ENCODE measurements around the gene SEL1L3.

The SEL1L3 gene

DNA sequence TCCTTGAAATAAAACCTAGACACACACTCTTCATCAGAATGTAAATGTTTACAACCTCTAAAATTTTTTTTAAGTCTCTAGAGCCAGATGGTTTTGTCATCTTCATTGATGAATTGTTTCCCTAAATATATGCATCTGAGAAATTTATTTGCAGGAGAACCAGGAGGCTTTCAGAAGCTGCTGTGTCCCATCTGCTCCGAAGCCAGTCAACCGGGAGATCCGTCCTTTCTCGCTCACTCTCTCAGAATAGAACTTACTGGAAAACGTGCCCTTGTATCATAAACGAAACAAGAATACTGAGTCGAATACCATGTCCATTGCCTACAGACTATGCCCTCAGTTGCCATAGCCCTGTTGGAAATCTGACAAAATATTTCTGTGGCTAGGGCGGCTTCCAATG, 103.7 kb downstream of the SEL1L3 start:
- no peak for DNase-seq (ENCODE audit: insufficient read length, low spot score)
- FAIRE-seq, result no peak

DNA sequence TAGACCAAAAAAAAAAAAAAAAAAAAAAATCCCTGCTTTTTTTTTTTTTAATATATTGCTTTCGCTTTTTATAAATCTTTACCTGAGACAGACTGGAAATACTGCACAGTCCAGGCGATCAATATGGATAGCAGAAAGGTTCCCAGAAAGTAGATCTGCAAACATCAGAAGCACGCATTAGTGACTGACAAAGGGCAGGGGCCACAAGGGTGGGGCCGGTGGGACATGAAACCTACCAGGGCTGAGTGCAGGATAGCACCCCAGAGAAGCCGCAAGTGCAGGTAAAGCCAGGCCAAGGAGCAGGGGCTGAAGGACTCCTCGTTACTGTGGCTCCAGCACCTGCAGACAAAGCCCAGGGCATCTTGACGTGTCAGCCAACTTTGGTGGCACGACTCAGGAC, 105.3 kb downstream of the SEL1L3 start:
- FAIRE-seq (no peak), DNase-seq (ENCODE audit: insufficient read length, low spot score) (no peak)

DNA sequence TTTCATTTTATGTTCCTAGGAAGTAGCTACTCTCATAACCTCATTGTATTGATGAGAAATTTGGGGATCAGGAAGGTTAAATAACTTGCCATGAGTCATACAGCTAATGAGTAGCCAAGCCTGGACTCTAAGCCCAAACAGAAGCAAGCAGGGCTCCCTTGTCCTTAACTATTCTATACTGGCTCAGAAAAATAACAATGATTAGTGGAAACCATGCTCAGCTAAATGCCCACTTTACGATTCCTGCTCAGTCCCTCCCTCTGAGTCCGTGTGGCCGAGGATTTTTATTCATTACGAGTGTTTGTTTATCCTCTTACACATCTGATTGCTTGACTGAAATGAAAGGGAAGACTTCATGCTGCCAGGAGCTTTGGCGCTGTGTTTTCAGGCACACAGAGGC, 106.3 kb downstream of the SEL1L3 start:
- no peak for FAIRE-seq
- no peak for DNase-seq (ENCODE audit: insufficient read length, low spot score)

DNA sequence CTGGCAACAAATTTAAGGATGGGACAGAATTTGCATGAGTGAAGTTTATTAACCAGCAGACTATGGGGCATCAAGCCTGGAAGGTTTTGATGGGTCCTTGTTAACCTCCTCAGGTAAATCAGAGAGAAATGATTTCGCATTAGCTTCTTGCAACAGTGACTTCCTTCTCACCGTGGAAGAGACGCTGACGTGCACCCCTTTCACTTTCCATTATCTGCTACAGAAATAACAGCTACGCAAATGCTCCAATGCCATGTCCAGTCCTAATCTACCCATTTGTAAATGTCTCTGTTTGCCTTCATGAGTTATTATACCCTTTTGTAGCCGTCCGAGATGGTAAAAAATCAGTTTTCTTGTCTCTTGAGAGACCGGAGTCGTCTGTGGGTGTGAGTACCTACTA, 106.9 kb downstream of the SEL1L3 start:
- FAIRE-seq (no peak), DNase-seq (ENCODE audit: insufficient read length, low spot score) (no peak)

DNA sequence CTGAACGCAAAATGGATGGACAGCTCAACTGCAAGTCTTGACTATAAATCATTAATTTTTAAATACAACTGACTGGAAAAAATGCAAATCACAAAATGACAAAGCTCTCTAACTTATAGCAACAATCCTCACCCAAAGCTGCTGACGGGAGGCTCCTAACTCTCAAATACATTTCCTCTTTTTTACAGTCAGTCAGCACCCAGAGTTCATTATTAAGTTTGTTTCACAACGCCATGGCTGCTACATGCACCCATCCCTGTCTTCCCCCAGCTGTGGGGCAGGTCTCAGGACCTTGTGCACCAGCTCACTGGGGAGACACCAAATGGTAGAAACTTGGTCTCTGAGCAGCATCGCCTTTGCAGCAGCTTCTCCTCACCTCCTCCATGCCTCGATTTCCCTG, 109.5 kb downstream of the SEL1L3 start:
- DNase-seq (ENCODE audit: insufficient read length, low spot score) (no peak), FAIRE-seq (no peak)

DNA sequence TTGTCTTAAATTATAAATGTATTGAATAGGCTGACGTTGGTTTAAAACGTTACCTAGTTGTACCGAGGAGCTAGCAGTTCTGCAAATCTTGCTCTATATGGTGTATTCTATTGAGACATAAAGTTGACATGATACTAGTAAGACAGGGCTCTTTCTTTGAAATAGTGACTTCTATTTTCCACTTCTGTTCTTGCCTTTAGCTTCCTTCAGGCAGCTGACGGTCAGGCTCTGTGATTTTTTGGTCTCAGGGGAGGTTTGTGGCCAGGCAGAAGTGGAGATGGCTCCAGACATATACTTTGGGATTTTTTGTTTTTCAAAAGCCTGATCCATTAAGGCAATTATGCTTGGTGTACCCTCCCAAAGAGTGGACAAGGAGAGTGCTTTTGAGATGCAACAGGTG, 111.9 kb downstream of the SEL1L3 start:
- DNase-seq (ENCODE audit: insufficient read length, low spot score), result no peak
- no peak for FAIRE-seq

DNA sequence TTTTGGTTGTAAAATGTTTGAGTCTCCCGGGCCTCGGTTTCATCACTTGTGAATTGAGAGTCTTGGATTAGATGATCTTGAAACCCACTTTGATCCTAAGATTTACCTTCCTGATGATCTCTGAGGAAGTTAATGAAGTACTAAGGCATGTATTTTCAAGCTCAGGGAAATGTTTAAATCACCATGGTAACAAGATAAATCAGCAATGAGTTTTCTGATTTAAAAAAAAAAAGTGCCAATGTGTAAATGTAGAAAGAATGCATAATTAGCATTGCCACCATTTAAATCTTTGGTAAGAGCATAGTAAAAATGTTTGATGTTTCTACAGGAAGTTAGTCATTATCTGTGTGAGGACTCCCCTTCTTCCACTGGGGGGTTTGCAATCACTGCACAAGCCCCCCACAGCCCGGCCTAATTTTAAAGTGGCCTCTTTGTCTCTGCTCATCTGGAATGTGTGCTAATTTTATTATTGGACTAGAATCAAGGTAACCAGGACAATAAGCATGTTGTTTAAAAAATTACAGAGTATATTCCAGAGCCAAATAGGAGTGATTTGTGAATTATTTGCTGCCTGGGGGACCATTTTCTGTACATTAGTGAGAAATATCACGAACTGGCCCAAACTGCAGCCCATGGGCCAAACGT, 113.5 kb downstream of the SEL1L3 start:
- FAIRE-seq (no peak), DNase-seq (ENCODE audit: insufficient read length, low spot score) (no peak)

DNA sequence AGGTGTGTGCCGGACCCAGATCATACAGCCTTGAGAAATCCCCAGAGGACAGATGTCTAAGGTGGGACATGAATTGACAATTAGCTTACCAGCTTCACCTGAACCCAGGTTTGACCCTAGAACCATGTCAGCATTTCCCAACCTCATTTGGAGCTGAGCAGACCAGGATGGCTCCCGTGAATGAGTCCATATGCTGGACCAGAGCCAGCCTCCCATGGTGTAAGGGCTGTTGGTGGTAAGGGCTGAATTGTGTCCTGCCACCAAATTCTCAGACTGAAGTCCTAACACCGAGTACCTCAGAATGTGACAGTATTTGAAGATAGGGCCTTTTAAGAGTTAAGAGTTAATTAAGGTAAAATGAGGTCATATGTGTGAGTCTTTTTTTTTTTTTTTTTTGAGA, 118.8 kb downstream of the SEL1L3 start:
- DNase-seq (ENCODE audit: insufficient read length, low spot score) (no peak), FAIRE-seq (no peak)

DNA sequence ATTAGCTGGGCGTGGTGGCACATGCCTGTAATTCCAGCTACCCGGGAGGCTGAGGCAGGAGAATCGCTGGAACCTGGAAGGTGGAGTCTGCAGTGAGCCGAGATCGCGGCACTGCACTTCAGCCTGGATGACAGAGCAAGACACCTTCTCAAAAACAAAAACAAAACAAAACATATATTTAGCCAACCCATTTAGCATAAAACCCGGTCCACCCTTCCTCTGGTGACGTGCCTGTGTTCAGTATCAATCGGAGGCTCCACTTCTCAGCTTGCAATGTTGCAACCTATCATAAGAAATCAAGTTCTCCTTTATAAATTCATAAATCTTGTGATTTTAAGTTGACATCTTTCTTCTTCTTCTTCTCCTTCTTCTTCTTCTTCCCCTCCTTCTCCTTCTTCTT, 133.2 kb downstream of the SEL1L3 start:
- no peak for FAIRE-seq
- no peak for DNase-seq (ENCODE audit: insufficient read length, low spot score)

DNA sequence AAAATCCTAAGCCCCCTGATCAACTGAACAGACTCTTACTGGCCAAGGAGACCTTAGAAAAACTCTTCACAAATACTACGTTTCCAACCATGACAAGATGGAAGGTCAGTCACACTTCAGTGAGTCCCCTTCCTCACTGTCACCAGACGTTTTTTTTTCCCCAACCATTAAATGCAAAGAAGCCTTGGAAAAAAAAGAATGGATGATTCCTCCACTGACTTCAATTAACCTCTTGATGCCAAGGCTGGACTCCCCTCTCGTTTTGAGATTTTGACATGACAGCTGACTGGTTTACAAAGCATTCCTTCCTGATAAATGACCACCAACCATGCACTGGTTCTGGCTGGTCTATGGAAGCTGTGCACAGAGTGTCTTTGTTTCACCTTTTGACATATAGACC, 133.9 kb downstream of the SEL1L3 start:
- FAIRE-seq, result peak; percentile 42
- DNase-seq (ENCODE audit: insufficient read length, low spot score), result no peak

DNA sequence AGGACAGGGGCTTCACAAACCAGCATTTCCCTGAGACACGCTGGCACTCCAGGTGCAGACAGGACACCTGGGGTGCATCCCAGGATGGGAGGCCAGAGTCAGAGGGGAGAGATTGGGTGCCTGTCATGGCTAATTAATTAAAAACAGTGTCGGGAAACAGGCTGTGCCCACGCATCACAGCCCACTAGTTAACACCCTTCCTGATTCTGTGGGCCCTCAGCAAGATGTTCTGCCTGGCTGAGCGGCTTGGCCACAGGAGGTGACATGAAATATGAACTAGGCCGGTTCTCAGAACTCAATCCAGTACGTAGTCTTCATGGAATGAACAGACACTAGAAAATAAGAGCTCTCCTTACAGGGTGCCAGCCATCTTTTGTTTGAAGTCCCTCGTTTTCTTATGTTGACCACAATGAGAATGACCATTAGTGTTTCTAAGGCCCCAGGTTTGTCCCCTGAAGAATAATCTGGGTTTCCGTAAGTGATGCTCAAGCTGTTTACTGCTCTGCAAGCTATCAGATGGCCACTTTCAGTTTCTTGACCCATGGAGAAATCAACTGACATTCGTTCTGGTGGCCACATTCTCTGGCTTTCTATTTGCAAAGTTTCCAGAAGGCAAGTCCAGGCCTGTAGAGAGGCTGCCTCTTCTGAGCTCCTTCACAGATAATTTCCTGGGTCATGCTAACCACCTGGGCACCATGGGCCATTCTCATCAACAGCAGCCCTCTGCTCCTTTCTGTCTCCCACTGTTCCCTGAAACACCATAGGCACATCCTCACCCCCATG, 134.9 kb downstream of the SEL1L3 start:
- FAIRE-seq (peak; percentile 28), DNase-seq (ENCODE audit: insufficient read length, low spot score) (peak; percentile 15)

DNA sequence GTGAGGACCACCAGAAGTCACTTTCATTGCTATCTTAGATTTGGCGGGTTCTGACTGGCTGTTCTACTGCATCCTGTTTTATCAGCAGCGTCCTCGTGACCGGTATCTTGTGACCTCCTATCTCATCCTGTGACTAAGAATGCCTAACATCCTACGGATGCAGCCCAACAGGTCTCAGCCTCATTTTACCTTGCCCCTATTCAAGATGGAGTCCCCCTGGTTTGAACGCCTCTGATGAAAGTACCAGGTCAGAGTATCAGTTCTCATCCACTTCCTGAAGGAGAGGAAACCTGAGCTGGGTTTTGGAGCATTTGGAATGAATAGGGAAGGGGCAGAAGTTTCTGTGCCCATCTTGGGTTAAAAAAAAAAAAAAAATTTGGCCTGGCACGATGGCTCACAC, 136.9 kb downstream of the SEL1L3 start:
- DNase-seq (ENCODE audit: insufficient read length, low spot score), result no peak
- FAIRE-seq, result no peak

DNA sequence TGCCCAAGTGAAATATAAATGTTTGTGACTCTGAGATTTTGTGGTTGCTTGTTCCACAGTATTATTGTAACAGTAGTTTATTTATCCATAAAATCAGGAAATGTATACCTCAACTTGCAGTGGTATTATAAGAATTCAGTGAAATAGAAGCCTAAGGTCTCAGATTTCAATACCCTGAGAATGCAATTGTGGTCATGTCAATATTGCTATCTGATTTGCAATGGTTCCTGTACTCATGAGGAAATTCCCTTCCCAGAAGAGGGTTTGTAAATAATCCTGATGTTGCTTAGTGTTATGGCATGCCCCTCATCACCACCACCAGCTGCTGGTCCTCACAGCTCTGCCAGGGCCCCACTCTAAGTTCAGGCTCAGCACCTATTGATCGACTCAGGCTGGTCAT, 139.4 kb downstream of the SEL1L3 start:
- FAIRE-seq (no peak), DNase-seq (ENCODE audit: insufficient read length, low spot score) (no peak)

DNA sequence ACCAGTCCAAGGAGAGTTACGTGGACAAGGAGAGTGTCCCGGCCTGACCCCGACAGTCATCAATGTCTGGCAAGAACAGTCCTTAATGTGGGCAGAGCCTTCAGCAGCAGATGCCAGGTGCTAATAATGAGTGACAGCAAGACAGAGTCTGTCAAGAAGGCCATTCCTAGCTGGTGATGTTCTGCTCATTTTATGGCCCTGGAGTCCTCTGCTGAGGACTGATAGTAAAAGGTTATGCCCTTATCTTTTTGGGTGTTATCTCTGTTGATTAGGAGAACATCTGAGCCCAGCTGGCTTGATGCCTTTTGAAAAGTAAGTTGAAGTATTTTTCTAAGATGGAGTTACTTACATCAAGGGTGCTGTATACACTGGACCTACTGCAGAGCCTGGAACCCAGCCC, 139.8 kb downstream of the SEL1L3 start:
- DNase-seq (ENCODE audit: insufficient read length, low spot score) (no peak), FAIRE-seq (no peak)

DNA sequence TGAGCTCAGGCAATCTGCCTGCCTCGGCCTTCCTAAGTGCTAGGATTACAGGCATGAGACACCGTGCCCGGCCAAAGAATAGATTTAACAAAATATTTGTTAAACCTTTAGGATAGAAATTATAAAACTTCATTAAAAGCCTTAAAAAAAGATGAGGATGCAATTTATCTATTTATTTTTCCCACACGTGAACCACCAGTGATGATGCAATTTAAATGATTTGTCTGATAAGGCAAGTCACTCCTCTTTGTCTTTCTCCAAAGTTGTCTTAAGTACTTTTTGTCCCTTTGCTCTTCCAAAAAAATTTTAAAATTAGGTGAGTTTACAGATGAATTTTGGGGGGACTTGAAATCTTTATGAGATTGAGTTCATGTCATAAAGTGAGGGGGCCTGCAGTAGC, 149.0 kb downstream of the SEL1L3 start:
- FAIRE-seq (no peak), DNase-seq (ENCODE audit: insufficient read length, low spot score) (no peak)

DNA sequence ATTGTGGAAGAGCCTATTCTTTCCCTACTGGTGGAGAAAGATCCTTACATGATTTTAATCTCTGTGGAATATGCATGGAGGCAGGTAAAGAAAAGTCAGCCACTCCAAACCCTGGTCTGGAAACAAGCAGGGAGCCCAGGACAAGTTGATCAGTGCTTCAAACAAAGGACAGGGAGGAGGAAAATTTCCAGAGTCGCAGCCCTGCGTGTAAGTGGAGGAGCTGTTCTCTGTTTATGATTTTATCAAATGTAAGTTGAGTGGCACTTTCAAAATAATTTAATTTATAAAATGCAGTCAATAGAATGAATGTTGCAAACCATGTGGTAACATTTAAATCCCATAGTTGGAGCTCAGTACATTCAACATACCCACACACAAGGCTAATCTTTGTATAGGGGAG, 150.2 kb downstream of the SEL1L3 start:
- FAIRE-seq, result no peak
- DNase-seq (ENCODE audit: insufficient read length, low spot score), result no peak

DNA sequence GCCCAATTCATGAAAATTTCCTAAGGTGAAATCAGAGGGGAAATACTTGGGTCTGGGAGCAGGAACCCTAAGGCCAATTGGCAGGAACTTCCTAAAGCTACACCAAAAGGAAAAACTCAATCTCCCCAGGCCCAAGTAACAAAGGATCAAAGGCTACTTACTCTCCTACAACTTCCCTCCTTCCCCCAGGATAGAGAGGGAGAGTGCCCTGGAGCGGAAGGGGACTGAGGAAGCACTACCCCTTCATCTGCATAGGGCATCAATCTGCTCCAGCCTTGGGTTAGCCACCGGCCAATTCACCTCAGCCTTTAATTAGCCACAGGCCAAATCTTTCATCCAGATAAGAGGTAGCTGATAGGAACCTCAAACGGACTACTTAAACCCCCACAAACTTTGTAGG, 152.2 kb downstream of the SEL1L3 start:
- no peak for FAIRE-seq
- DNase-seq (ENCODE audit: insufficient read length, low spot score), result no peak

DNA sequence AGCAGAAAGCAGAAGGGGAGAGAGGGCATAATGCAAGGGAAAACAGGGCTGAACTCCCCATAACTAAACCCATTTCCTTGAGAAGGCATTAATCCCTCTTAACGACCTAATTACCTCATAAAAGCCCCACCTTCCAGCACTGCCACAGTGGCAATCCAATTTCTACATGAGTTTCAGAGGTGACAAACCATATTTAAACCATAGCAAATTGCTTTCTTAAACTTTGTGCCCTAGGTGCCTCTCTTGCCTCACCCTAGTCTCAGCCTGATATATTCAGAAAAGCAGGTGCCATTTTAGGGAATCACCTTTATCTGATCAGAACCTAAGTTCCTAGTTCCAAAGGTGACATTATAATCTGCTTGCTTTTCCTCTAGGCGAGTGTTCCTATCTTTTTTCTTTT, 158.3 kb downstream of the SEL1L3 start:
- FAIRE-seq (no peak), DNase-seq (ENCODE audit: insufficient read length, low spot score) (no peak)

DNA sequence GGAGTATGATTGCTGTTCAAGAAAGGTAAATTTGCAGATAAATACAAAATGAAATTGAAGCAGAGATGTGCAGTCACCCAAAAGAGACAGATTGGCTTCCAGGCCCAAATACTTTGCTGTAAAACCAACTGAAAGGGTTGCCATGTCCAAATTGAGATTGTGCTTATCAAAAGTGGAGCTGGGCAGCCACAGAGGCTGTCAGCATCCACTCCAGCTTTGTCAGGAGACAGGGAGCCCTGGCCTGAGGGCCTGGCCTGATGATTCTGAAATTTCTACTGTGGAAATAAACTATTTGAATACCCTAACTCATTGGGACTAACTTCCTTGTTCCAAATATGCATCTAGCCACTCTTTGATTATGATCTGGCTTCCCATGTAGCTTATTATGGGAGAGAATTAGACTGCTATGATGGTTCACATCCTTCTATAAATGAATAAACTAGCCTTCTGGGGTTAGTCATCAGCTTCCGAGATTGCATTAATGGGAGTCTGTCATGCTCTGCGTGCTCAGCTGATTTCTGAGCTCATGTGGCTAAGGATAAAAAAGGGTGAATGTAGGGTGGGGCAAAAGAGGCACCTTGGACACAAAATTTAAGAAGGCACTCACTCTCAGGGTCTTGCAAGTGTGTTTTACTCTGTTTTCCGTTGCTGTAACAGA, 158.9 kb downstream of the SEL1L3 start:
- DNase-seq (ENCODE audit: insufficient read length, low spot score), result no peak
- FAIRE-seq, result no peak

DNA sequence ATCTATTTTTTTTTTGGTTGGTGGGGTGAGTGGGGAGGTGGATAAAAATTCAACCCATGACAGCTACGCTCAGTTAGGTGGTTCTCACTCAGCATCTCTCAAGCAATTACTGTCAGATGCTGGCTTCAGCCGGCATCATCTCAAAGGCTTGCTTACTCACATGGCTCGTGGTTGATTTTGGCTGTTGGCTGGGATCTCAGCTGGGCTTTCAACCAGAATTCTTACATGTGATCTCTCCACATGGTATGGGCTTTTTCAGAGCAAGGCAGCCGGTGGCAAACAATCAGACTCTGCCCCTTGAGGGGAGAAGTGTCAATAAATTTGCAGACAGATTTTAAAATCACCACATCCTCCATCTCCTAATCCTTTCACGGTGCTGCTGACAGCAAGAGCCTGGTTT, 159.9 kb downstream of the SEL1L3 start:
- DNase-seq (ENCODE audit: insufficient read length, low spot score), result no peak
- no peak for FAIRE-seq

DNA sequence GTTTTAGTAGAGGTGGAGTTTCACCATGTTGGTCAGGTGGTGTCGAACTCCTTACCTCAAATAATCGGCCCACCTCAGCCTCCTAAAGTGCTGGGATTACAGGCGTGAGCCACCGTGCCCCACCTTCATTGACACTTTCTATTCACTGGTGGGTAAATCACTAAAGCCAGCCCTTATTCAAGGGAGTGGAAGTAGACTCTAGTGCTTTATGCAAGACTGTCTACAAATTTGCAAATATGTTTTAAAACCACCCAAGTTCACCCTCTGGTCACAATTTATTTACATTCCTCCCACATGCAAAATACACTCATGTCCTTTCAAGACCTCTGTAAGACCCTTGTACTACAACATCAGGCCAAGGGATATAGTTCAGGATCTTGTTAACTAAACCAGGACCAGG, 162.1 kb downstream of the SEL1L3 start:
- DNase-seq (ENCODE audit: insufficient read length, low spot score) (no peak), FAIRE-seq (no peak)

DNA sequence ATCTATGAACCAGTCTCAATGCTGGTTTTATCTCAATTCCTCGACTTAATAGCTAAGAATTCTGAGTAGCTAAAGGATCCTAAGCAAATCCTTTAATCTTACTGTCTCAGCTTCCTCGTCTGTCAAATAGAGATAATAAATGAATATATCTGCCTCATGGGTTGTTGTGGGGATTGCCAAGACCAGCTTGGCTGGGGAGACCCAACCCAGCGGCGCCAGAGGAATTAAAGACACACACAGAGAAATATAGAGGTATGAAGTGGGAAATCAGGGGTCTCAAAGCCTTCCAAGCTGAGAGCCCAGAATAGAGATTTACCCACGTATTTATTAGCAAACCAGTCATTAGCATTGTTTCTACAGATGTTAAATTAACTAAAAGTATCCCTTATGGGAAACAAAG, 165.3 kb downstream of the SEL1L3 start:
- FAIRE-seq (no peak), DNase-seq (ENCODE audit: insufficient read length, low spot score) (no peak)

Measured in GM19239 (cell line).